Measurements from ENCODE around the gene SLC15A5.

GRCh38 chr12:16183541-16183940 lies 93.9 kb downstream of the SLC15A5 start:
- no peak for TF ChIP-seq EZH2 (IDR thresholded peaks at IDR 0.05)
- TF ChIP-seq POLR2AphosphoS5 (IDR thresholded peaks at IDR 0.05; ENCODE audit: borderline replicate concordance, low read depth, low read length), result no peak
- TF ChIP-seq FOXP2 (optimal IDR thresholded peaks at IDR 0.05; ENCODE audit: control extremely low read depth, extremely low read length, insufficient read depth), result no peak
